Right lobe of liver (tissue), 4 donors: Measurements from ENCODE around the gene TENM3.

Source experiments
- CTCF ChIP-seq, 4 donors: fragments of 200-600 bp in 3 of 4; fragments of 450-650 bp in 1 of 4; IDR thresholded peaks; one replicate each; pipeline versions ENCODE4 v1.5.1 to v1.8.0; 2016 to 2022; ENCODE audit warnings: antibody characterized with exemption in 4 of 4, mild to moderate bottlenecking in 2 of 4
- POLR2A ChIP-seq: fragments of 450-650 bp; IDR thresholded peaks from one replicate; pipeline ENCODE4 v1.6.1; 2017; ENCODE audit warnings: antibody characterized with exemption, mild to moderate bottlenecking
- donor health status: DM: no; HTN: no; CAD: no.
- donor health status: DM: no; HTN: no; CAD: no.
- donor health status: DM: no; HTN: yes; CAD: no.

- TF ChIP-seq CTCF (IDR thresholded peaks at IDR 0.05), result no peak
- TF ChIP-seq POLR2A, result no peak
Observed at GRCh38 chr4:182338746-182339145, 95.5 kb downstream of the TENM3 start.
